Subcutaneous adipose tissue (tissue), 4 donors: ENCODE data around the gene FOXP1. TPM values are rescaled to one million over a fixed set of nuclear protein-coding genes. Genes with fewer than 3 reads are reported as not detected.

Experiments
- CTCF ChIP-seq: fragments of 450-650 bp; IDR thresholded peaks from one replicate; pipeline ENCODE4 v1.5.1; 2016; ENCODE audit warnings: low read depth, mild to moderate bottlenecking, control low read depth, antibody characterized with exemption, moderate library complexity
- total RNA-seq, 4 donors: library from RNA; depleted of rRNA; stranded (reverse); fragments of >200 nt; gene quantifications; one replicate each; pipeline ENCODE4 v1.1.0, GENCODE V29; 2016

Gene FOXP1
- total RNA-seq, 4 donors from 2014 or later = 70.5 to 96.7 (median 88.0) TPM

GRCh38 chr3:71253169-71253568 lies 330.4 kb downstream of the FOXP1 start:
- TF ChIP-seq CTCF = no peak

- no peak for TF ChIP-seq CTCF
Observed at GRCh38 chr3:71252466-71252865, 331.1 kb downstream of the FOXP1 start.

GRCh38 chr3:71251156-71251775 lies 332.3 kb downstream of the FOXP1 start:
- no peak for TF ChIP-seq CTCF

- TF ChIP-seq CTCF = no peak
Observed at GRCh38 chr3:71250026-71250425, 333.5 kb downstream of the FOXP1 start.

GRCh38 chr3:71247958-71248335 lies 335.6 kb downstream of the FOXP1 start:
- no peak for TF ChIP-seq CTCF

GRCh38 chr3:71247221-71247957 lies 336.1 kb downstream of the FOXP1 start:
- no peak for TF ChIP-seq CTCF

GRCh38 chr3:71245971-71246880 lies 337.3 kb downstream of the FOXP1 start:
- TF ChIP-seq CTCF = no peak
